HG02852 (cell line): Measurements from ENCODE around the gene SULT1A2.
"Not testable (repeated sequence)": the region's sequence is repeated elsewhere in the genome, so short reads cannot be mapped to it uniquely, and the experiment has no call there.

ENCODE experiments used
- ATAC-seq: cut with Tn5 transposase; IDR thresholded peaks from one replicate; pipeline ENCODE4 v1.9.1; 2021; ENCODE audit warnings: mild to moderate bottlenecking, moderate library complexity; ENCODE audit not compliant: unreplicated experiment

Gene SULT1A2

GRCh38 chr16:28609631-28610594 is 13.1 kb upstream of the SULT1A2 start, which contains the start of gene SULT1A1:
TSS of gene SULT1A1 (minus strand) at chr16:28610044. CDS start at chr16:28608855, 1,189 bp downstream.
- no peak for ATAC-seq

- ATAC-seq = not testable (repeated sequence)
Observed at GRCh38 chr16:28608867-28609596, 12.2 kb upstream of the SULT1A2 start.

- ATAC-seq = not testable (repeated sequence)
Observed at GRCh38 chr16:28608496-28608808, 11.6 kb upstream of the SULT1A2 start.

GRCh38 chr16:28607681-28608495 is 11.0 kb upstream of the SULT1A2 start:
- ATAC-seq = not testable (repeated sequence)

- no peak for ATAC-seq
Observed at GRCh38 chr16:28607116-28607623, 10.3 kb upstream of the SULT1A2 start.

- no peak for ATAC-seq
Observed at GRCh38 chr16:28606291-28607115, 9.7 kb upstream of the SULT1A2 start.

GRCh38 chr16:28604186-28604565 is 7.3 kb upstream of the SULT1A2 start:
- no peak for ATAC-seq

- ATAC-seq = no peak
Observed at GRCh38 chr16:28603381-28604185, 6.7 kb upstream of the SULT1A2 start.

- no peak for ATAC-seq
Observed at GRCh38 chr16:28602529-28602928, 5.7 kb upstream of the SULT1A2 start.

GRCh38 chr16:28602062-28602461 is 5.2 kb upstream of the SULT1A2 start:
- ATAC-seq = not testable (repeated sequence)

GRCh38 chr16:28601589-28601988 is 4.7 kb upstream of the SULT1A2 start:
- ATAC-seq = not testable (repeated sequence)

GRCh38 chr16:28600965-28601364 is 4.1 kb upstream of the SULT1A2 start:
- ATAC-seq = not testable (repeated sequence)

- not testable (repeated sequence) for ATAC-seq
Observed at GRCh38 chr16:28599377-28600285, 2.8 kb upstream of the SULT1A2 start.

GRCh38 chr16:28597692-28598261 is 927 bp upstream of the SULT1A2 start:
- ATAC-seq = no peak

GRCh38 chr16:28596115-28596630 is 677 bp downstream of the SULT1A2 start:
- ATAC-seq = no peak

- not testable (repeated sequence) for ATAC-seq
Observed at GRCh38 chr16:28595451-28595850, 1.4 kb downstream of the SULT1A2 start.

- no peak for ATAC-seq
Observed at GRCh38 chr16:28592979-28593553, 3.8 kb downstream of the SULT1A2 start.
